Measurements from ENCODE around the gene CASZ1. TPM values are rescaled to one million over a fixed set of nuclear protein-coding genes. Genes with fewer than 3 reads are reported as not detected.

Gene CASZ1
- total RNA-seq, 4 donors from 2014 or later = 106 to 229 (median 160) TPM

DNA sequence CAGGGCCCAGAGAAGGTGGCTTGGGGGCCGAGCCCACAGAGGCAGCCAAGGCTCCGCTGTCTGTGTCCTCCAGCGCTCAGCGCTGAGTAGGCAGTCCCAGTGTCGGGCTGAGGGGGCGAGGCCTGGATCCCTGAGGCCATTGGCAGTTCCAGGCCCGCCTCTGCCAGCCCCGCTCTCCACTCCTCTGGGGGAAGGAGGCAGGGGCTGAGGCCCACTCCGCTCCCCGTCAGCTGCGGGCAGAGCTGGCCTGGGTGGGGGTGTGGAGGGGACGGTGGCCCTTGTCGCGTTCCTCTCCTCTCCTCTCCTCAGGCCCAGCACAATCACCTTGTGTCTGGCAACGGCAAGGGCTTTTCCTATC lies 132.8 kb downstream of the CASZ1 start:
- 45% methylated on average over 9 of the region's 15 CpGs for WGBS
- TF ChIP-seq POLR2AphosphoS5 (IDR thresholded peaks at IDR 0.05) (no peak), POLR2A (IDR thresholded peaks at IDR 0.05) (no peak), EP300 (IDR thresholded peaks at IDR 0.05) (no peak)
- TF ChIP-seq, protein P1, sequence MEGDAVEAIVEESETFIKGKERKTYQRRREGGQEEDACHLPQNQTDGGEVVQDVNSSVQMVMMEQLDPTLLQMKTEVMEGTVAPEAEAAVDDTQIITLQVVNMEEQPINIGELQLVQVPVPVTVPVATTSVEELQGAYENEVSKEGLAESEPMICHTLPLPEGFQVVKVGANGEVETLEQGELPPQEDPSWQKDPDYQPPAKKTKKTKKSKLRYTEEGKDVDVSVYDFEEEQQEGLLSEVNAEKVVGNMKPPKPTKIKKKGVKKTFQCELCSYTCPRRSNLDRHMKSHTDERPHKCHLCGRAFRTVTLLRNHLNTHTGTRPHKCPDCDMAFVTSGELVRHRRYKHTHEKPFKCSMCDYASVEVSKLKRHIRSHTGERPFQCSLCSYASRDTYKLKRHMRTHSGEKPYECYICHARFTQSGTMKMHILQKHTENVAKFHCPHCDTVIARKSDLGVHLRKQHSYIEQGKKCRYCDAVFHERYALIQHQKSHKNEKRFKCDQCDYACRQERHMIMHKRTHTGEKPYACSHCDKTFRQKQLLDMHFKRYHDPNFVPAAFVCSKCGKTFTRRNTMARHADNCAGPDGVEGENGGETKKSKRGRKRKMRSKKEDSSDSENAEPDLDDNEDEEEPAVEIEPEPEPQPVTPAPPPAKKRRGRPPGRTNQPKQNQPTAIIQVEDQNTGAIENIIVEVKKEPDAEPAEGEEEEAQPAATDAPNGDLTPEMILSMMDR (IDR thresholded peaks at IDR 0.05) = no peak
- Histone ChIP-seq H3K27ac (no peak overlapping the region), H3K4me3 (no peak overlapping the region), H3K27me3 (no peaks in the 10 kb centered on the region), H3K9me3 (no peaks in the 10 kb centered on the region), H3K36me3 (peaks cover 41% of the 10 kb centered on the region), H3K4me1 (peaks cover 28% of the 10 kb centered on the region)
- DNase-seq (ENCODE audit: low spot score in 2 of 2) = no peak

DNA sequence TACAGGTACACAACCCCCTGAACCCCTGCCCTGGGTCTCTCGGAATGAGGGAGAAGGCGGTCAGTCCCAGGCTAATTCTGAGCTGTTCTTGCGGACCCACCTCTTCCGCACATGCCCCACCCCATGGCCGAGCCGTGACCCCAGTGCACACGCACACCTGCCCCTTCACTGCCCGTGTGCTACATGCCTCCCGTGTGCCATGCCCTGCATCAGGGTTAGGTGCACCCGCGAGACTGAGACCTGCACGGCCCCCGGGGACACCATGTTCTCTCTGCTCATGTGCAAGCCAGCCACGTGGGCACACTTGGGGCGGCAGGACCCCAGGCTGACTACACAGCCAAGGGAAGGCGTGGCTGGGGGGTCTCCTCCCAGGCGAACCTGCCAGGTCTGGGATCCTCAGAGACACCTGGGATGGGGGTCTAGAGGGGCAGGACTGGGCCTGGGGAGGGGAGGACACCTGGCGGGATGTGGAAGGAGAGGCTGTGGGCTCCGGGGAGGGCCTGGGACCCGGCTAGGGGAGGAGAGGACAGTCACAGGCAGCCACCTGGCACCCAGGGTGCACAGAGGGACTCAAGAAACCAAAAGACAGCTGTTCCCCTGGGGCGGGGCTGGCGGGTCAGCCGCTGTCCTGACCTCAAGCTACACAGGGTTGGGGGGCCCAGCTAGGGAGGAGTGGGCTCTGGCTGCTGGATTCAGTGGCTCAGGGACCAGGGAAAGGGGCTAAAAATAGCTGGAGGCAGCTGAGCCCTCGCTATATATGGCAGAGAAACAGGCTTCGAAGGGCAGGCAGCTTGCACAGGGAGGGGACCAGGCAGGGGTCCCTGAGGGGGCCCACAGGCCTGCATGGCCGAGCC lies 133.4 kb downstream of the CASZ1 start:
- Histone ChIP-seq H3K4me3 (no peak overlapping the region), H3K27me3 (no peaks in the 10 kb centered on the region), H3K9me3 (no peaks in the 10 kb centered on the region), H3K4me1 (peaks cover 22% of the 10 kb centered on the region), H3K36me3 (peaks cover 47% of the 10 kb centered on the region), H3K27ac (no peak overlapping the region)
- DNase-seq (ENCODE audit: low spot score in 2 of 2) = no peak
- TF ChIP-seq EP300 (IDR thresholded peaks at IDR 0.05) (no peak), POLR2AphosphoS5 (IDR thresholded peaks at IDR 0.05) (no peak), POLR2A (IDR thresholded peaks at IDR 0.05) (no peak)
- TF ChIP-seq, protein P1 (IDR thresholded peaks at IDR 0.05) = no peak
- WGBS = 80% methylated on average over 18 of the region's 26 CpGs

DNA sequence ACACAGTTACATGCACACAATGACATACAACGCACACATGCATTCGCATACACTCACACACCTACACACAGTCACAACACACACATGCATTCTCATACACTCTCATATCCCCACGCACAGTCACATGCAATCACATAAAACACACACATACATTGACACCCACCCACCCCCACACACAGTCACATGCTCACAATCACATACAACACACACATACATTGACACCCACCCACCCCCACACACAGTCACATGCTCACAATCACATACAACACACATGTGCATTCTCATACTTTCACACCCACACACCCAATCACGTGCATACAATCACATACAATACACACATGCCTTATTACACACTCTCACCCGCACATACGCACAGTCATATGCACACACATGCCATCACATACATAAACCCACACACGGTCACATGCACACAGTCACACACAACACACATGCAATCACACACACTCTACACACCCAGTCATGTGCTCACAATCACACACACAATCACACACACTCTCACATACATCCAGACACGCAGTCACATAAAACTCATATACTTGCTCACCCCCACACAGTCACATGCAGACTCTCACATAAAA lies 134.3 kb downstream of the CASZ1 start:
- no peak for DNase-seq (ENCODE audit: low spot score in 2 of 2)
- TF ChIP-seq, protein P1 (IDR thresholded peaks at IDR 0.05) = no peak
- TF ChIP-seq EP300 (IDR thresholded peaks at IDR 0.05) (no peak), POLR2A (IDR thresholded peaks at IDR 0.05) (no peak), POLR2AphosphoS5 (IDR thresholded peaks at IDR 0.05) (no peak)
- Histone ChIP-seq H3K4me3 (no peak overlapping the region), H3K36me3 (peaks cover 54% of the 10 kb centered on the region), H3K27me3 (no peaks in the 10 kb centered on the region), H3K9me3 (no peaks in the 10 kb centered on the region), H3K4me1 (peaks cover 18% of the 10 kb centered on the region), H3K27ac (no peak overlapping the region)
- 96% methylated on average over 8 of the region's 8 CpGs for WGBS

DNA sequence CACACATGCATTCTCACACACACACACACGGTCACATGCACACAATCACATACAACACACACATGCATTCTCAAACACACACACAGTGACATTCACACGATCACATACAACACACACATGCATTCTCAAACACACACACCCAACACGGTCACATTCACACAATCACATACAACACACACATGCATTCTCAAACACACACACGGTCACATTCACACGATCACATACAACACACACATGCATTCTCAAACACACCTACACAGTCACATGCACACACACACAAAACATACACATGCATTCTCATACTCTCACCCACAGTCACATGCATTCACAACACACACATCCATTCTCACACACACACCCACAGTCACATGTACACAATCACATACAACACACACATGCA lies 135.0 kb downstream of the CASZ1 start:
- Histone ChIP-seq H3K27ac (no peak overlapping the region), H3K36me3 (peaks cover 60% of the 10 kb centered on the region)
- WGBS = 90% methylated on average over 5 of the region's 5 CpGs

More for the DNA sequence above, 135.0 kb downstream of the CASZ1 start:
- no peaks in the 10 kb centered on the region for H3K27me3 ChIP-seq
- no peak overlapping the region for H3K4me3 ChIP-seq
- no peaks in the 10 kb centered on the region for H3K9me3 ChIP-seq
- DNase-seq (ENCODE audit: low spot score in 2 of 2) = no peak
- no peak for TF ChIP-seq POLR2A (IDR thresholded peaks at IDR 0.05)
- no peak for TF ChIP-seq EP300 (IDR thresholded peaks at IDR 0.05)
- TF ChIP-seq, protein P1 (IDR thresholded peaks at IDR 0.05) = no peak
- peaks cover 12% of the 10 kb centered on the region for H3K4me1 ChIP-seq
